HT-29 (cell line): ENCODE results near the gene ZNG1F. TPM values are rescaled to one million over a fixed set of nuclear protein-coding genes. Genes with fewer than 3 reads are reported as not detected.
"Not testable (repeated sequence)": the region's sequence is repeated elsewhere in the genome, so short reads cannot be mapped to it uniquely, and the experiment has no call there.

Experiments used
- DNase-seq: peaks from one replicate; pipeline ENCODE4 v3.0.0-alpha.2; 2015; ENCODE audit warnings: low spot score
- total RNA-seq: library from RNA; depleted of rRNA; stranded (reverse); fragments of >200 nt; shearing (Covaris generic); gene quantifications from 2 replicates; pipeline ENCODE4 v1.2.3, GENCODE V29; 2014

Gene ZNG1F
- total RNA-seq, 1 experiment from 2014 or later = 6.4 TPM

- DNase-seq = not testable (repeated sequence)
Measured at GRCh38 chr9:41123396-41123795, 65.7 kb downstream of the ZNG1F start.

GRCh38 chr9:41120696-41121095 lies 68.4 kb downstream of the ZNG1F start:
- DNase-seq = not testable (repeated sequence)

- not testable (repeated sequence) for DNase-seq
Measured at GRCh38 chr9:41119719-41120118, 69.4 kb downstream of the ZNG1F start.

GRCh38 chr9:41119311-41119710 lies 69.8 kb downstream of the ZNG1F start:
- not testable (repeated sequence) for DNase-seq

- DNase-seq = not testable (repeated sequence)
Measured at GRCh38 chr9:41113348-41113747, 75.8 kb downstream of the ZNG1F start.

- not testable (repeated sequence) for DNase-seq
Measured at GRCh38 chr9:41111414-41111813, 77.7 kb downstream of the ZNG1F start.

GRCh38 chr9:41110913-41111312 lies 78.2 kb downstream of the ZNG1F start:
- DNase-seq = not testable (repeated sequence)

GRCh38 chr9:41109253-41109652 lies 79.9 kb downstream of the ZNG1F start:
- not testable (repeated sequence) for DNase-seq

- DNase-seq = not testable (repeated sequence)
Measured at GRCh38 chr9:41108816-41109215, 80.3 kb downstream of the ZNG1F start.

- DNase-seq = not testable (repeated sequence)
Measured at GRCh38 chr9:41106472-41107116, 82.5 kb downstream of the ZNG1F start.

GRCh38 chr9:41105557-41106253 lies 83.4 kb downstream of the ZNG1F start:
- DNase-seq = not testable (repeated sequence)

GRCh38 chr9:41104542-41104941 lies 84.6 kb downstream of the ZNG1F start:
- not testable (repeated sequence) for DNase-seq

- DNase-seq = not testable (repeated sequence)
Measured at GRCh38 chr9:41100508-41100907, 88.6 kb downstream of the ZNG1F start.

- not testable (repeated sequence) for DNase-seq
Measured at GRCh38 chr9:41098759-41099158, 90.4 kb downstream of the ZNG1F start.

- not testable (repeated sequence) for DNase-seq
Measured at GRCh38 chr9:41095060-41095459, 94.1 kb downstream of the ZNG1F start.

- not testable (repeated sequence) for DNase-seq
Measured at GRCh38 chr9:41094010-41094773, 94.9 kb downstream of the ZNG1F start.

GRCh38 chr9:41090922-41091321 lies 98.2 kb downstream of the ZNG1F start:
- not testable (repeated sequence) for DNase-seq

GRCh38 chr9:41090386-41090785 lies 98.7 kb downstream of the ZNG1F start:
- not testable (repeated sequence) for DNase-seq

- DNase-seq = not testable (repeated sequence)
Measured at GRCh38 chr9:41088450-41089059, 100.6 kb downstream of the ZNG1F start.

- not testable (repeated sequence) for DNase-seq
Measured at GRCh38 chr9:41087929-41088328, 101.2 kb downstream of the ZNG1F start.

GRCh38 chr9:41087157-41087780 lies 101.8 kb downstream of the ZNG1F start:
- DNase-seq = not testable (repeated sequence)
